SK-N-SH treated with all-trans-retinoic acid at 6 μM for 48 hours (cell line): ENCODE data around the gene SCAF11.

Source experiments
- CREB5 ChIP-seq: fragments of 250-450 bp; sonication (Bioruptor Pico); IDR thresholded peaks from 2 replicates; pipeline ENCODE4 v1.5.1; 2020; ENCODE audit warnings: low read depth, mild to moderate bottlenecking, moderate library complexity
- GLIS3 ChIP-seq: fragments of 250-450 bp; sonication (Bioruptor Pico); IDR thresholded peaks from 2 replicates; pipeline ENCODE4 v1.5.0; 2020; ENCODE audit warnings: mild to moderate bottlenecking, moderate library complexity
- ISL1 ChIP-seq: fragments of 250-450 bp; sonication (Bioruptor Pico); IDR thresholded peaks from 2 replicates; pipeline ENCODE4 v2.1.2; 2022; ENCODE audit warnings: mild to moderate bottlenecking, moderate library complexity
- OSR1 ChIP-seq: fragments of 250-450 bp; sonication (Bioruptor Pico); IDR thresholded peaks from 2 replicates; pipeline ENCODE4 v1.8.0; 2022; ENCODE audit warnings: moderate library complexity, mild to moderate bottlenecking, inconsistent platforms
- PATZ1 ChIP-seq: fragments of 250-450 bp; sonication (Bioruptor Pico); IDR thresholded peaks from 2 replicates; pipeline ENCODE4 v1.8.0; 2020; ENCODE audit warnings: mild to moderate bottlenecking, moderate library complexity, borderline replicate concordance
- TCF4 ChIP-seq: fragments of 250-450 bp; sonication (Bioruptor Pico); IDR thresholded peaks from 2 replicates; pipeline ENCODE4 v1.8.0; 2021; ENCODE audit warnings: mild to moderate bottlenecking, moderate library complexity, borderline replicate concordance
- TOX ChIP-seq: fragments of 250-450 bp; sonication (Bioruptor Pico); IDR thresholded peaks from 2 replicates; pipeline ENCODE4 v1.8.0; 2021; ENCODE audit warnings: mild to moderate bottlenecking, moderate library complexity, borderline replicate concordance
- TSHZ2 ChIP-seq: fragments of 250-450 bp; sonication (Bioruptor Pico); IDR thresholded peaks from 2 replicates; pipeline ENCODE4 v1.5.0; 2020; ENCODE audit warnings: mild to moderate bottlenecking, moderate library complexity
- ZFP3 ChIP-seq: fragments of 250-450 bp; sonication (Bioruptor Pico); IDR thresholded peaks from 2 replicates; pipeline ENCODE4 v1.5.0; 2020; ENCODE audit warnings: mild to moderate bottlenecking, moderate library complexity
- ZNF70 ChIP-seq: fragments of 450-650 bp; formaldehyde crosslinking; IDR thresholded peaks from 2 replicates; pipeline ENCODE4 v1.5.0; 2020; ENCODE audit warnings: mild to moderate bottlenecking, moderate library complexity
- ZNF8 ChIP-seq: fragments of 450-650 bp; formaldehyde crosslinking; IDR thresholded peaks from 2 replicates; pipeline ENCODE4 v1.5.0; 2020; ENCODE audit warnings: mild to moderate bottlenecking, moderate library complexity

- TF ChIP-seq GLIS3 (CRISPR knock-in tag) (no peak), TOX (CRISPR knock-in tag) (no peak), ZFP3 (no peak), CREB5 (no peak), ZNF8 (CRISPR knock-in tag) (no peak), ZNF70 (no peak), TSHZ2 (CRISPR knock-in tag) (no peak), ISL1 (CRISPR knock-in tag) (no peak), TCF4 (CRISPR knock-in tag) (no peak), OSR1 (CRISPR knock-in tag) (no peak), PATZ1 (CRISPR knock-in tag) (no peak)
Measured at GRCh38 chr12:46020768-46021167, 30.4 kb upstream of the SCAF11 start.
